Measurements from ENCODE around the gene ECE1.

ECE1 gene

GRCh38 chr1:21307663-21308305 lies 17.5 kb upstream of the ECE1 start:
- in situ Hi-C loops (cut with HindIII; ENCODE audit: low sequenced_read_pairs): no loop called here
- TF ChIP-seq CTCF (IDR thresholded peaks at IDR 0.05; ENCODE audit: low read depth, low read length): no peak
- H3K4me3 ChIP-seq (ENCODE audit: low read depth, low read length): no peak overlapping the region
- no peak for DNase-seq (ENCODE audit: low read depth, low spot score)

GRCh38 chr1:21307210-21307609 lies 16.9 kb upstream of the ECE1 start:
- no peak overlapping the region for H3K4me3 ChIP-seq (ENCODE audit: low read depth, low read length)
- in situ Hi-C loops (cut with HindIII; ENCODE audit: low sequenced_read_pairs): no loop called here
- no peak for TF ChIP-seq CTCF (IDR thresholded peaks at IDR 0.05; ENCODE audit: low read depth, low read length)
- DNase-seq (ENCODE audit: low read depth, low spot score): no peak

GRCh38 chr1:21305900-21306189 lies 15.6 kb upstream of the ECE1 start:
- TF ChIP-seq CTCF (IDR thresholded peaks at IDR 0.05; ENCODE audit: low read depth, low read length): no peak
- no peak overlapping the region for H3K4me3 ChIP-seq (ENCODE audit: low read depth, low read length)
- no peak for DNase-seq (ENCODE audit: low read depth, low spot score)
- in situ Hi-C loops (cut with HindIII; ENCODE audit: low sequenced_read_pairs): no loop called here

- no peak overlapping the region for H3K4me3 ChIP-seq (ENCODE audit: low read depth, low read length)
- no peak for DNase-seq (ENCODE audit: low read depth, low spot score)
- TF ChIP-seq CTCF (IDR thresholded peaks at IDR 0.05; ENCODE audit: low read depth, low read length): no peak
- in situ Hi-C loops (cut with HindIII; ENCODE audit: low sequenced_read_pairs): no loop called here
These were observed 15.1 kb upstream of the ECE1 start for GRCh38 chr1:21305155-21305899.

- no peak for DNase-seq (ENCODE audit: low read depth, low spot score)
- TF ChIP-seq CTCF (IDR thresholded peaks at IDR 0.05; ENCODE audit: low read depth, low read length): no peak
- no peak overlapping the region for H3K4me3 ChIP-seq (ENCODE audit: low read depth, low read length)
- in situ Hi-C loops (cut with HindIII; ENCODE audit: low sequenced_read_pairs): no loop called here
These were observed 14.2 kb upstream of the ECE1 start for GRCh38 chr1:21304488-21304887.

- H3K4me3 ChIP-seq (ENCODE audit: low read depth, low read length): no peak overlapping the region
- in situ Hi-C loops (cut with HindIII; ENCODE audit: low sequenced_read_pairs): no loop called here
- DNase-seq (ENCODE audit: low read depth, low spot score): peak; percentile 69
- TF ChIP-seq CTCF (IDR thresholded peaks at IDR 0.05; ENCODE audit: low read depth, low read length): no peak
These were observed 12.8 kb upstream of the ECE1 start for GRCh38 chr1:21302747-21303715.
